GM12892 (cell line): ENCODE measurements around the gene SYTL2.
A peak's percentile ranks its signal among the peaks of the same experiment; 100 is the strongest.
"Not testable (repeated sequence)": the region's sequence is repeated elsewhere in the genome, so short reads cannot be mapped to it uniquely, and the experiment has no call there.

Source experiments
- DNase-seq: peaks from one replicate; pipeline ENCODE4 v3.0.0; 2011; ENCODE audit not compliant: insufficient read length
- FAIRE-seq: peaks from 2 replicates; lab custom pipeline; 2011; peaks lifted over from hg19 to GRCh38; lab: Jason Lieb, UNC
- POLR2A ChIP-seq: IDR thresholded peaks from 2 replicates; pipeline ENCODE4 v1.6.1; 2011; ENCODE audit warnings: low read depth, low read length, control low read depth
- POLR2AphosphoS5 ChIP-seq: IDR thresholded peaks from 2 replicates; pipeline ENCODE4 v1.6.1; 2011; ENCODE audit warnings: low read depth, low read length, control low read depth
- TAF1 ChIP-seq: IDR thresholded peaks from 2 replicates; pipeline ENCODE4 v1.6.1; 2011; ENCODE audit warnings: low read depth, mild to moderate bottlenecking, control low read depth, low read length, borderline replicate concordance

SYTL2 gene

DNA sequence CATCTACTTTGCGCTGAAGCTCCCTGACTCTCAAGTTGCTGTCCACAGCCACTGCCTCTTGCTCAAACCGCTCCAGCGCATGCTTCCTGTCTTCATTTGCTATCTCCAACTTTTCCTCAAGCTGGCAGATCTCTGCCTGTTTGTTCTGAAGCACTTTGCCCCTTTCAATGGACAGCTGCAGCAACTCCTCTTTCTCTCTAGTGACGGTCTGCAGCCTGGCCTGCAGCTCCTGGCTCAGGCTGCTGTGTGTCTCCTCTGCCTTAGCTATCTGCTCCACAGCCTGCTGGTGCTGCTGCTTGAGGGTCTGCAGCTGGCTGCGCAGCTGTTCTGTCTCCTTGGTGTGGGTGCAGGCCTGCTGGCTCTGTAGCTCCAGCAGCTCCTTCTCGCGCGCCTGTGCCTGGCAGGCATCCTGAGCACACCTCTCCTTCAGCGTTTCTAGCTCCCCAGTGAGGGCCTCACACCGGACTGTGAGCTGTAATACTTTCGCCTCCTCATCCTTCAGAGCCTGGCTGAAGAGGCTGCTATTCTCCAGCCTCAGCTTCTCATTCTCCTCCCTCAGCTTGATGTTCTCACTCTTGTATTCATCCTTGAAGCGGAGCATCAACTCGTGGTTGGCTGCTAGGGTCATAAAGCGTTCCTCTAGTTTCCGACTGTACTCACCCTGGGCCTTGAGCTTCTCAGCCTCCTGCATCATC lies 125.7 kb downstream of the SYTL2 start:
- DNase-seq = no peak
- no peak for TF ChIP-seq POLR2A
- no peak for TF ChIP-seq TAF1
- TF ChIP-seq POLR2AphosphoS5 = no peak
- no peak for FAIRE-seq

DNA sequence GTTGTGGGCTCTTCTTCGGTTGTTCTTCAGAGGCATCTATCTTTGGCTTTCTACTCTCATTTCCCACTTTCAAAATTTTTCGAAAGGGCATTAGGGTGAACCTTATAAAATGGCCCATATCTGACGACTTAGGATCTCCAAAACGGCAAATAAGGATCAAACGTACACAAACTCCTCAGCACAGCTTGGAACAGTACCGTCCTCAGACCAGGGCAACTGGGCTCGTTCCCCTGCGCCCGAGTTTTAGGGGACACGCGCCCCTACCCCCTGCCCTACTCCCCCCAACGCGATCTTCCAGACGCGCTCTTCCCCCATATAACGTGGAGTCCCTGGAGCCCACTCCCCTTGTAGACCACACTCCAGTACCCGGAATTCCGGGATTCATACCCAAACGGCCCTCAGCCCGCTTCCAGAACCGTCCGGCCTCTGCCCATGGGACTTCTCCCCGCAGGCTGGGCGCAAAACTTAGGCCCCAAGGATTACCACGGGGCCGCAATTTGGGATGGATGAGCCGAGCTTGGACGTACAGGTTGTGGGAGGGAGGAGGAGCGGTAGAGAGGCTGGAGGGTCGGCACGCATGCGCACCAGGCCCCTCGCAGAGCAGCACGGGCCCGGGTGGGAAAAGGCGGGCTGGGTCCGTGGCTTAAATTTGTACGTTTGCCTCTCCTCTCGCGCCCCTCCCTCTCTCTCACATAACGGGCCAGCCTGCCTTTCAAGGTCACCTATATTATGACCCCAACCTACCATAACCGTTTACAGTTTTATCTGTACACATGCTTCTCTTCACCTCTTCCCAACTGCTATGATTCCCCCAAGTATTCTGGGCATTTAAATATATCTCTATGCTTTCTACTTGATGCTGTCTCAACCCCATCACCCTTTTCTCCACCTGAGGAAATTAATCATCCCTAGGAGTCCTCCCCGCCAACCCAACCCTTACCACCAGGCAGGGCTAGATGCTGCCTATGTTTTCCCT lies 128.3 kb downstream of the SYTL2 start:
- FAIRE-seq (peak; percentile 95), DNase-seq (peak; percentile 66)
- TF ChIP-seq POLR2A (no peak; the same call in 1 of the 2 replicates), POLR2AphosphoS5 (0 out of 2 replicates have a peak, but pooled peaks have one; percentile 22)

DNA sequence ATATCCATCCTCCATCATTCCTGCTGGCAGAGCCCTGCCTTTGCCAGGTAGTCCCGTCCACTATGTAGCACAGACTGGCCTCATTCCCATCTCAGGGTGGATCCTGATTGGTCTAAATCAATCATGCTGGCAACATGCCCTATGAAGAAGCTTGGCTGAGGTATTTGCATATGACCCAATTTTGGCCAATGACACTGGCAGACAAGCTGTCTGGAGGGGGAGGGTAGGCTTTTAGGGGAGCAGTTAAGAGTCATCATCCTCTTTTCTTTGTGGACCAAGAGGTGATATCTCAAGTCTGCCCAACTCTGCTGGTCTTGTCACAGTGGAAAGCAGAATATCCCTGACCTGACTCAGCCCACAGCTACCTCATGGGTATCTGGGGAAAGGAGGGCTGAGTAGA lies 130.0 kb downstream of the SYTL2 start:
- FAIRE-seq (peak; percentile 40), DNase-seq (no peak)
- TF ChIP-seq POLR2A = no peak
- TF ChIP-seq TAF1 = no peak
- no peak for TF ChIP-seq POLR2AphosphoS5

DNA sequence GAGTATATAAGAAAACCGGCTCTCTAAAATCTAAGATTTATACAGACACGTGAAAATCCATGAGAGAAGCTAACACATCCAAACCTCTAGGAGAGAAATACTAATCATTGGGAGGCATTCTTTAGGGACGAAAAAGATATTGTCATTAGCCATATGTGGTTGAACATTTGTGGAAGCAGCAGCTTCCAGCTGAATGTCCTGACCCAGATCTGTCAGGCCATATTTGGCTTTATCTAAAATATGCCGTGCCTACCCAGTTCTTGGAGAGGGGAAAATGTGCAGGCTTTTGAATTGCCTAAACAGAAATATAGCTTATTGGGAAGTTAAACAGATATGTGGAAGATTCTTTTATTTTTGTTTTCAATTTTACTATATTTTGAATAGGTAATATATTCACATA lies 131.4 kb downstream of the SYTL2 start:
- DNase-seq = no peak
- TF ChIP-seq POLR2A (no peak), POLR2AphosphoS5 (no peak), TAF1 (no peak)
- no peak for FAIRE-seq

DNA sequence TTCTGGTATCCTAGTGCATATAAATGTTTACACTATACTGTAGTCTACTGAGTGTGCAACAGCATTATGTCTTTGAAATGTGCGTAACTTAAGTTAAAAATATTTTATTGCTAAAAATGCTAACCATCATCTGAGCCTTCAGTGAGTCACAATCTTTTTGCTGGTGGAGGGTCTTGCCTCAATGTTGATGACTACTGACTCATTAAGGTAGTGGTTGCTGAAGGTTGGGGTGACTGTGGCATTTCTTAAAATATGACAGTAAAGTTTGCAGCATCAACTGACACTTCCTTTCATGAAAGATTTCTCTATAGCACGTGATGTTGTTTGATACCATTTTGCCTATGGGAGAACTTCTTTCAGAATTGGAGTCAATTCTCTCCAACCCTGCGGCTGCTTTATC lies 137.5 kb downstream of the SYTL2 start:
- FAIRE-seq = no peak
- TF ChIP-seq POLR2AphosphoS5 (no peak), POLR2A (no peak), TAF1 (no peak)
- no peak for DNase-seq

DNA sequence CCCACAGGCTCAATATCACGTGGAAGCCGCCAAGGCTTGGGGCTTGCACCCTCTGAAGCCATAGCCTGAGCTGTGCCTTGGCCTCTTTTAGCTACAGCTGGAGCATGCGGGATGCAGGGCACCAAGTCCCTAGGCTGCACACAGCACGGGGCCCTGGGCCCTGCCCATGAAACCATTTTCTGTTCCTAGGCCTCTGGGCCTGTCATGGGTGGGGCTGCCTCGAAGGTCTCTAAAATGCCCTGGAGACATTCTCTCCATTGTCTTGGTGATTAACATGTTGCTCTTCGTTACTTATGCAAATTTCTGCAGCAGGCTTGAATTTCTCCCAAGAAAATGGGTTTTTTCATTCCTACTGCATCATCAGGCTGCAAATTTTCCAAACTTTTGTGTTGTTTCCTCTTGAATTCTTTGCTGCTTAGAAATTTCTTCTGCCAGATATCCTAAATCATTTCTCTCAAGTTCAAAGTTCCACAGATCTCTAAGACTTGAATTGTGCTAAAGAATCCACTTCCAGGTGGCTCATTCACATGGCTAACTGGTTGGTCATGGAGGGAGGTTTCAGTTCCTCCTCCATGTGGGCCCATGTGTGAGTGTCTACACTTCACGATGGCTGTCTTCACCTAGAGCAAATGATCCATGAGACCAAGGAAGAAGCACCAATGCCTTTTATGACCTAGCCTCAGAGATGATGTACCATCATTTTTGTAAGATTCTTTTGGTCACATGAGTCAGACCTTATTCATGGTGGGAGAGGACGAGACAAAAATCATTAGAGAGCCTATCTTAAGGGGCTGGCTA lies 138.6 kb downstream of the SYTL2 start:
- DNase-seq = no peak
- TF ChIP-seq TAF1 = no peak
- TF ChIP-seq POLR2AphosphoS5 = no peak
- TF ChIP-seq POLR2A = no peak
- FAIRE-seq = no peak

DNA sequence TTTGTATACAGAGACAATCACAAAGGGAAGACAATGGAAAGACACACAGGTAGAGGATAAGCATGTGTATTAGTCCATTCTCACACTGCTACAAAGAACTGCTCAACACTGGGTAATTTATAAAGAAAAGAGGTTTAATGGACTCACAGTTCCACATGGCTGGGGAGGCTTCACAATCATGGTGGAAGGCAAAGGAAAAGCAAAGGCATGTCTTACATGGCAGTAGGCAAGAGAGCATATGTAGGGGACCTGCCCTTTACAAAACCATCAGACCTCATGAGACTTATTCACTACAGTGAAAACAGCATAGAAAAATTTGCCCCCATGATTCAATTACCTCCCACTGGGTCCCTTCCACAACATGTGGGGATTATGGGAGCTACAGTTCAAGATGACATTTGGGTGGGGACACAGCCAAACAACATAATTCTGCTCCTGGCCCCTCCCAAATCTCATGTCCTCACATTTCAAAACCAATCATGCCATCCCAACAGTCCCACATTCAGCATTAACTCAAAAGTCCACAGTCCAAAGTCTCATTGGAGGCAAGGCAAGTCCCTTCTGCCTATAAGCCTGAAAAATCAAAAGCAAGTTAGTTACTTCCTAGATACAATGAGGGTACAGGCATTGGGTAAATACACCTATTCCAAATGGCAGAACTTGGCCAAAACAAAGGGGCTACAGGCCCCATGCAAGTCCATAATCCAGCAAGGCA lies 139.8 kb downstream of the SYTL2 start:
- DNase-seq, FAIRE-seq: not testable (repeated sequence)

DNA sequence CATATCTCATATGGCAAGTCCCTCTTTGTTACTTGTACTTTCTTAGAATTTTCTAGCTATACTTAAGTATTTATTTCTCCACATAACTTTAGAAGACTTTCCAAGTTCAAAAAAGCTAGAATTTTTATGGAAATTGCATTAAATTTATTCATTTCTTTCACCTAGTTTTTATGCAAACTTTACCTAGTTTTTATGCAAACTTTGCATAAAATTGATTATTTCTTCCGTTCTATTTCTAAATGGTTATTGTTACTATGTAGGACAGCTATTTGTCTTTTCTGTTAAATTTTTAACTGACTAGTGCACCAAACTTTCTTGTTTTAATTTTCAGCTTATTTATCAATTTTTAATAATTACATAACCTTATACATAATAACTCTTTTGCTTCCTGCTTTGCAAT lies 142.8 kb downstream of the SYTL2 start:
- FAIRE-seq (no peak), DNase-seq (no peak)
- TF ChIP-seq POLR2A (no peak), POLR2AphosphoS5 (no peak), TAF1 (no peak)

DNA sequence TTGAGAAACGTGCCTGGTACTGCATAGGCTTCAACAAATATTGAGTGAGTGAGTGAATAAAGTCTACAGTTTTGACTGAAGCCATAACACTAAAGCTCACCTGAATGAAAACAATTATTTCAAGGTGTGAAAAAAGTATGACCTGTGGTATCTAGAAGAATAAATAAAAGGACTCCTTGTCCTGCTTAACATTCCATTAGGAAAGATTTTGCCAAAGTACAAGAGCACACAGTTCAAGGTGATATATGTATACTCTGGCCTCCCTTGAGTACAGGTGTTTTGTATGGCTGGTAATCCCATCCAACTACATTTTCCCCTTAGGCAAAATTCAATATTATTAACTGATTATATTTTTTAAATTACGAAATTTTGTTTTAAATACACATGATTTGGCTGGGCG lies 144.3 kb downstream of the SYTL2 start:
- FAIRE-seq (no peak), DNase-seq (no peak)
- no peak for TF ChIP-seq TAF1
- no peak for TF ChIP-seq POLR2AphosphoS5
- TF ChIP-seq POLR2A = no peak

DNA sequence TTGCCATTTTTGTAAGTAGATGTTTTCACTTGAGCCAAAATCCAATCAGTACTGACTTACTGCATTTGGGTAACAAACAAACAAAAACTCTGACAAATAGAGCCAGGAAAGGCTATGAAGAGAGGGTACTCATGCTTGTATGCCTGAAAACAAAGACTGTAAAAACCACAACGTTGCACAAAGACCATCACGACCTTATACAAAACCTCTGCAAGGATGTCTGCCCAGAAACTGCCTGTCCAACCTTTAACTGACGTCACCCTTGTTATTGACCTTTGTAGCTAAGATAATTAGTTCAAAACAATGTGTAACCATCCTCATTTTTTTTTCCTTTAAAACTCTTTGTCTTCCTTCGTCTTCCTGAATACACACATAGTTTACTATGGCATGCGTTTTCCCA lies 145.2 kb downstream of the SYTL2 start:
- DNase-seq = no peak
- no peak for FAIRE-seq
- TF ChIP-seq POLR2AphosphoS5 (no peak), TAF1 (no peak), POLR2A (no peak)
